ENCODE measurements around the gene CDH26.
"Not testable (repeated sequence)": the region's sequence is repeated elsewhere in the genome, so short reads cannot be mapped to it uniquely, and the experiment has no call there.

The CDH26 gene

DNA sequence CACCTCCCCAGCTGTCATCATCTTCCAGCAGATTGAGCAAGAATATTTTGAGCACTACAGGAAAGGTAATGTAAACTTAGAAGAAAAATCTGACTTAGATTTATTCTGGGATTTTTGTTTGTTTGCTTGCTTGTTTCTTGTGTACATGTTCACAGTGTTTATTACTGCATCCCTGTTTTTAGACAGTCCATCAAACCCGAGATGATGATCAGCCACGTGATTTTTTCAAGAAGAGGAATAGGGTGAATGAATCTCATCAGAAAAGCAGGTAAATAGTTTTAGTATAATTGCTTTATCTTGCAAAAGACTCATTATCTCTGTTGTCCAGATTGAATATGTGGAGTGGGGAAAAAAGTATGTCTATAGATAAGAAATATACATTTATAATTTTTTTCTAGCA is 16.0 kb upstream of the CDH26 start:
- no peak for DNase-seq

DNA sequence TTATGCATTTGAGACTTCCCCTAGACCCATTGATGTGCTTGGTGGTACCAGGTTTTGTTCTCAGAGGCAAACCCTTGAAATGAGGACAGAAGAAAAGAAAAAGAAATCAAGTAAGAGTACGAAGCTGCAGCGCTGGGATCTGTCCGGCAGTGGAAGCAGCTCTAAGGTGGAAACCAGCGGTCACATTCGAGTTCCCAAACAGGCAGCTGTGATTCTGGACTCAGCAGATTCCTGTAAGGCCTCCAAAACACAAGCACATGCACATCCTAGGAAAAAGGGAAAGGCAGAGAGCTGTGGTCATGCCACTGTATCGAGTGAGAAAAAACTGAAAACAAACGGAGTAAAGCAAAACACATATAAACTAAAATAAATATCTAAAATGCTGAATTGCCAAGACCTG is 13.5 kb upstream of the CDH26 start:
- DNase-seq: no peak

DNA sequence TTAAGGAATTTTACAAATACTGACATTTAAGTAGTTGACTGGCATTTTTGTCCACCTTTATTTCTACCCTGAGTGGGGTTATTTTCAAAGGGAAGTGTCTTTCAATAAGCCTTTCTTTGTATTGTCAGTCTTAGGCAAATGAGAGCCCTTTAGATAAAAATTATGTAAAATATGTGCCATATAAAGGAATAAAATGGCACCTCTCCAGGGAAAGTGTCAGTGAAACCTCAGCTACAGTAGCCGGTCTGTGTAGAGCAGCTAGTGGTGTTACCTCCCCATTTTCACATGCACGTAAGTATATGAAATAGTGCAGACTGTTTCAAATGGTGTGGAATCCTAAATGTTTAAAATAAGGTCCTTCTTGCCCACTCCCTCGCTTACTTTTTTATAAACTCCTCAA is 13.0 kb upstream of the CDH26 start:
- no peak for DNase-seq

DNA sequence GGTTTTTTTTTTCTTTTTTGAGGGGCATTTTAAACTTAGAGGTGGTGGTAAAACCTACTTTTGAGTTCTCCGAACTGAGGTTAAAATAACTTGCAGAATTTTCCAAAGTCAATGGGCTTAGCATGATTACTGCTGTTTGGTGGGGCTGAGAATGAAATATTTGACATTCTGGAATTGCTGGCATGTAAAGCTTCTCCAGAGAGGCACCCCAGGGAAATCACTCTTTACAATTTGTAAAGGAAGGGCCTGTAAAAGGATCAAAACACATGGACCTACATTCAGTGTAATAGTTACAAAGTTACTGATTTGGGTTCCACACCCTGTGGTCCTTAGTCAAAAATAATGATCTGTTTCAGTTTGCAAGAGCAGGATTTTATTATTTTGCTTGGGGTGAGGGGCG is 12.5 kb upstream of the CDH26 start:
- DNase-seq: no peak

DNA sequence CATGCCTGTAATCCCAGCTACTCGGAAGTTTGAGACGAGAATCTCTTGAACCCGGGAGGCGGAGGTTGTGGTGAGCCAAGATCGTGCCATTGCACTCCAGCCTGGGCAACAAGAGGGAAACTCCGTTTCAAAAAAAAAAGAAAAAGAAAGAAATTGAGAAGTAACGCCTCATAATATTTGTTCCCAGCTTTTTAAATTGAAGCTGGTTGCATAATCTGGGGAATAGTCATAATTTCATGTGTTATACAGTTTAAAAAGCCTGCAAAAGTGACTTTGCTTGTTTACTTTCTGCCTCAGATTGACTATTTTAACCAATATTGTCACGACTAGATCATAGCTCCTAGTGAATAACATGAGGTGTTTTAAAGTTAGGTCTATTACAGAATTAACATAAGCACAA is 10.8 kb upstream of the CDH26 start:
- DNase-seq: peak; percentile 56

DNA sequence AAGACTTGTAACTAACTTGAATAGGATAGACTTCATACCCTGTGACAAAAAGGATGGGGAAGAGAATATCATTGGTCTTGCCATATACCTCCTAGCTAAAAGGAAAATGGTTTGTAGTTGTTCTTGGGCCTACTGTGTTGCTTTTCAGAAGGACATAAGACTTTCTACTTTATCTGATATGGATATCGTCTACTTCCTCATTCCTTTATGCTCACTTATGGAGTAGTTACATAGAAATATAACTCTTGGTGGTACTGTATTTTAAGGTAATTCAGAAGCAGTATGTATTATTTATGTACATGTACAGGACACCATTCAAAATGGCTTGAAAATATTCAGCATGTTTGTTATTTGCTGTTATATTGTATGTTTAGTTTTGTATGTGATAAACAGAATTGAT is 10.0 kb upstream of the CDH26 start:
- no peak for DNase-seq

DNA sequence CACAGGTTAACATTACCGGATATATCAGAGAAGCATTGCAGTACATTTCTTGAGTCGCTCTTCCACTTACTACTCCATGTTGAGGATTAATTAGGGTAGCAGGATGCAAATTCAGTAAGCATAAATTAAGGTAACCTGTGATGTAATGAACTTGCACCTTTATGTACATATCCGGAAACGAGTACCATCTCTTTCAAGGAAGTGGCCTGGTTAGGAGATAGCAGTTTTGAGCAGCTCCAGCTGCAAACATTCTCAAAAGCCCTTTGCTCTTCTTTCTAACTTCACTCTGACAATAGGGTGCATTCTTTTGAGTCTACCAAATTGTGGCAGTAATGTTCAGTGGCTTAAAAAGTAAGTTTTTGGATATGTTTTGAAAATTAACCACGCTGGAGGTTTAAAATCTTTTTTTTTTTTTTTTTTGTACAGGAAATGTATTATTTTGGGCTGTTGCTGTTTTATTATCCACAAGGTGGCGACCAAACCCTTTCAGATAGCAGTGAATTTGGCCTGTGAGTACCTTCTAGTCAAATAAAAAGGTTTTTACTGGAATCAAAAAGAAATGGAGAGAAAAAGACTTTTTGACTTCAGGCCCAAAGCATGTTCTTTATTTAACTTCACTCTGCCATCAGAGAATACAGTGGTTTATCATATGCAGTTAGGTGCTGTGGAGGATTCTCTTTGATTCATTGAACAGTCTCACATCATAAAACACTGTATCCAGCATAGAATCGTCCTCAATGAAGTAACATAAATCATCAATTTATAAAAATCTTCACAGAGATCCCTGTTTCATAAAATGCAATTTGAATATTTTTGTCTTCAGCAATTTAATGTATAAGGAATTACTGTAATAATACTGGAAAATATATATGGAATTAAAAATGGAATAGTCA is 9.1 kb upstream of the CDH26 start:
- peak; percentile 61 for DNase-seq

DNA sequence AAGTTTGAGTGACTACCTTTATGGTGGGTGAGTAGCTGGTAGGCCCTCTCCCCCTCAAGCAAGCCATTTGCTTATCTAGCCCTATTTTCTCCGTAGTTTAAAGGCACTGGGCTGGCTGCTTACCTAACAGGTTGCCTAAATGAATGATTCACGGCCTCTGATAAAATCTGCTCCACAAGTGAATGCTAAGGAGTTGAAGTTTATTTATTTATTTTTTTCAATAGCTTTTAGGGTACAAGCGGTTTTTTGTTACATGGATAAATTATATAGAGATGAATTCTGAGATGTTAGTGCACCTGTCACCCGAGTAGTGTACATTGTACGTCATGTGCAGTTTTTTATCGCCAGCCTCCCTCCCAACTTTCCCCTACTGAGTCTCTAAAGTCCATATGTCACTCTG is 8.3 kb upstream of the CDH26 start:
- no peak for DNase-seq

DNA sequence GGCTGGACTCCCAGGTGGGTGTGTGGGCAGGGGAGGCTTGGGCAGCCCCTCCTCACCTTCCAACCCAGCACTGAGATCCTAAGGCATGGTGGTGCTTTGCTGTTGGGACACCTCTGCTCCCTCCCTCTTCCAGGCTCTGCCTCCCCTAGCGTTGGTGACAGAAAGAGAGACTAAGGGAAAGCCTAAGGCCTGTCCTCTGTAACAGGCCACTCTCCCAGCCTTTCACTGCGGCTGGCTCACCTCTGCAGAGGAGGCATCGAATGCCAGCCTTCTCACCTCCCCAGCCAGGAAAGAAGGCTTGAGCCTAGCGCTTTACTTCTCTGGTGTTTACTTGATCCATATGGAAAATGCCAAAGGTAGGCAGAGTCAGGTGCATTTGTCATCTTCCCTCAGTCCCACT is 3.5 kb upstream of the CDH26 start:
- DNase-seq: no peak

DNA sequence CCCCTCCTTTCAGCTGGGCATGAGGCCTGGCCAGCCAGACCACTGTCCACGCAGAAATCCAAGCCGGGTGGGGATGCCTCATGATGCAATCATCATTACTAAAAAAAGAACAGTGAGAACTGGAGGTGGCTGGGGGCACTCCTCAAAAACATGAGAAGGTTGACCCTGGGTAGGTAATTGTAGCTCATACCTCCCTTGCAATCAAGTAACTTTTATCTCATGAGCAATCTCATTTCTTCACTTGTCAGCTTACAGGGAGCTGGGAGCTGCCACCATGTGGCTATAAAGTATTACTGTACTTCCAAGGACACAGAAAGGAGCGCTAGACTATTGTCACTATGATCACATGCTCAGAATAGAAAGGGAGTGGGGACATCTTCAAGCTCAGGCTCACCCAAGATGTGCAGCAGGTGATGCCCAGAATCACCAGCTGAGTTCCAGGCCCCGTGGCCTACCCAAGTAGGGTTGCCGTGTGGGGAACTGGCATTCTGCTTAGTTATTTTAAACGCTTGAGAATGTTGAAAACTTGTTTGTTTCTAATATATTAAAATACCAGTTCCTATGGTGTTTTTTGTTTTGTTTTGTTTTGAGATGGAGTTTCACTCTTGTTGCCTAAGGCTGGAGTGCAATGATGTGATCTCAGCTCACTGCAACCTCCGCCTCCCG is 3.0 kb upstream of the CDH26 start:
- DNase-seq: peak; percentile 17

DNA sequence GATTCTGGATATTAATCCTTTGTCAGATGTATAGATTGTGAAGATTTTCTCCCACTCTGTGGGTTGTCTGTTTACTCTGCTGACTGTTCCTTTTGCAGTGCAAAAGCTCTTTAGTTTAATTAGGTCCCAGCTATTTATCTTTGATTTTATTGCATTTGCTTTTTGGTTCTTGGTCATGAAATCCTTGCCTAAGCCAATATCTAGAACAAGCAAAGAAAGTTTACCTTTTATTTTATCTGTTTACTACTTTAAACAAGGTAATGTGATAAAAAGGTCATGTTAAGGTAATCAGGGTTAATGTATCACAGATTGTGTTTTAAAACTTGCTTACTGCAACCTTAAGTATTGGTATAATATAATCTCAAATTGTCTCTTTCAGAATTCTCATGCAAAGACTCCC is 655 bp upstream of the CDH26 start:
- not testable (repeated sequence) for DNase-seq

DNA sequence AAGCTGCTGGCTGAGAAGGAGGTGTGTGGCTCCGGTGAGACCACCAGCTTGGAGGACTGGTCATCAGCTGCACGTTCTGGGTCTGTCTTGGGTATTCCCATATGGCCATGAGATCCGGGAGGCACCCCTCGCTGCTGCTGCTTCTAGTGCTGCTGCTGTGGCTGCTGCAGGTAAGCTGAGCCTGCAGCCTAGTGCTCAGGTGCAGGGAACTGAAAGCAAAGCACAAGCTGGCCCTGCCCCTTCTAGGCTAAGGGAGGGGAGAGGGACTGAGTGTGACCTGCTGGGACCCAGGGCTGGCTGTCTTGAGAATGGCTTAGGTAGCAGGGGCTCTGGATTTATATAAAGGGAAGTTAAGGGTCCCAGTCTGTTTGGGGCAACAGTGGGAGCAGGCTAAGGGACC is 403 bp downstream of the CDH26 start:
- no peak for DNase-seq

DNA sequence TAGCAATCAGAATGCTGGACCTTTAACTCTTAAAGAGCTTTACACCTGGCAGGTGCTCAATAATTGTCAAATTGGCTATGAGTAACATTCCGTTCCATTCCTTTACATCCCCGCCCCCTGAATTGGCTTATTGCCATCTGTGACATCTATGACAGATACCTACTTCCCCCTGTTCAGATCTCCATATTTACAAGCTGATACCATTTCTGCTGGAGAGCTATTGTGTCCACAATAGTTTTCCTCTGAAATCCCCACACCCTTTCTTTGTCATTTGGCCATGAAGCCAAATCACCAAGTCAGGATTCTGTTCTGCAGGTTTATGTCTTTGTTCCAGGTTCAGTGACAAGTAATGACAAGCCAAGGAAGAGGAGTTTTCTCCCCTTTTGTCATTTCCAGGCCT is 3.2 kb downstream of the CDH26 start:
- DNase-seq: no peak

DNA sequence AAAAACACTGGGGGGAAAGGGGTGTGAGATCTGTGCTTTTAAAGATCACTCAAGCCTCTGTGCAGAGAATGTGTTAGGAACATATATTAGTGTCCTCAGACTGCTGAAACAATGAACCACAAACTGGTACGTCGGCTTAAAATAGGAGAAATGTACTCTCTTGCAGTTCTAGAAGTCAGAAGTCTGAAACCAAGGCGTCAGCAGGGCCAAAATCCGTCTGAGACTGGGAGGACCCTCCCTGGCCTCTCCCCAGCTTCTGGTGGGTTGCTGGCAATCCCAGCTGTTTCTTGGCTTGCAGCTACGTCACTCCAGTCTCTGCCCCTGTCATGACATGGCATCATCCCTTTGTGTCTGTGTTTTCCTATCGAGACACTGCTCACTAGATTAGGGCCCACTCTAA is 3.9 kb downstream of the CDH26 start:
- no peak for DNase-seq

DNA sequence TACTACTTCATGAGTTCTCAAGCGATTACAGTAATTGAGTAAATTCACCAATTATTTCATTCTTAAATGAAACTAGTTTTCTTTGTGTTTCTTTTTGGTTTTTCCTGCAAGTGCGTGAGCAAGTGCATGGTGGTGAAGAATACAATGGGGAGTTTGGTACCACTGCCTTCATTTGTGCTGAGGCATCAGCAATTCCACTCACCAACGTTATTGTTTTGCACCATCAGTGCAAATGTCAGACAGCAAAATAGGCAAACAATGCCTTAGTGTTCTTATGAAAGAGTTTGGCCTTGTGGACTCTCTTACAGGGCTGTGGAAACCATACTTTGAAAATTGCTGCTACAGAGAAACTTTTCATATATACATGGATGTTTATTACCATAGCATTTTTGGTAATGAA is 8.2 kb downstream of the CDH26 start:
- DNase-seq: no peak

DNA sequence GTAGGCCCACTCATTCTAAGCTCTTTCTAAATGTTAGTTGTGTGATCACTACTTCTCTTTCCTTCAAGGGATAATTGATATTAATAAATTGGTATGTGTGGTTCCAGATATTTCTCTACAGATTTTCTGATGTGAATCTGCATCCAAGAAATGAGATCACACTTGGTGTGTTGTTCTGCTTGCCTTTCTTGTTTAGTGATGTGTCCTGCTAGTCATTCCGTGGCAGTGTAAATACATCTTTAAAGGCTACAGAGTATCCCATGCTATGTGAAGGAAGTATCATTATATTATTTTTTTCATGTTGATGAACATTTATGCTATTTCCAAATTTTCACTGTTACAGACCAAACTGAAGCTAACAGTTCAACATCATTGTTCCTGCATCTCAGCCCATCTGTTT is 13.2 kb downstream of the CDH26 start:
- DNase-seq: no peak

DNA sequence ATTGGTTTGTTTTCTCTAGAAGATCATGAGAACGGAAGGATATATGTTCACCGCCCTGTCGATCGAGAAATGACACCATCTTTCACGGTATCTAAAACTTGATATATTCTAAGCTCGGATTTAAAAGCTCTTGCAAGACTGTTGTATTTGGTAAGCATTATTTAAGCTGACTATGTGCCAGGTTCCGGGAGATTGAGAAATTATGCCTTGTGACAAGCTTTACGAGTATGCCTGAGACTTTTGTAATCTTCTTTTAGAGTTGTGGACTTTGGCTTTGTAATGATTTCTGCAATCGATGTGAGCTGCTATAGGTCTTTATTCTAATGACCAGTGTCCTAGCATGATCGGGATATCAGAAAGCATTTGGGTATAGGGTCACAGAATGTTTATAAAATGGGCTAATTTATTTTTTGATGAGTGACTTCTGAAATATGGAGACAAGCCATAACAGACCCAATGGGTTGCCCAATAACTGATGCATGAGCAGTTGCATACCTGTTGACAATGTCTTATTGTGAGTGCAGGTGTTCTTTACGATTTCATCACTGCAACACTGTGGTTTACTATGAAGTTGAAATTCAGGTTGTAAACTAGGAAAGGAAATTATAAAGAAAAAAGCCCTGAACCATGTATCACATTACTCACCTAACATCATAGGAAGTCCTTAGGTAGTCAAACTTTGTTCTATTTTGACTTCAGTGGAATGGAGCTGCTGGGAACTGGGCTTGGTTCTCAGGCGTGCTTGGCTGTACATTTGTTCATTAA is 14.0 kb downstream of the CDH26 start:
- peak; percentile 33 for DNase-seq

DNA sequence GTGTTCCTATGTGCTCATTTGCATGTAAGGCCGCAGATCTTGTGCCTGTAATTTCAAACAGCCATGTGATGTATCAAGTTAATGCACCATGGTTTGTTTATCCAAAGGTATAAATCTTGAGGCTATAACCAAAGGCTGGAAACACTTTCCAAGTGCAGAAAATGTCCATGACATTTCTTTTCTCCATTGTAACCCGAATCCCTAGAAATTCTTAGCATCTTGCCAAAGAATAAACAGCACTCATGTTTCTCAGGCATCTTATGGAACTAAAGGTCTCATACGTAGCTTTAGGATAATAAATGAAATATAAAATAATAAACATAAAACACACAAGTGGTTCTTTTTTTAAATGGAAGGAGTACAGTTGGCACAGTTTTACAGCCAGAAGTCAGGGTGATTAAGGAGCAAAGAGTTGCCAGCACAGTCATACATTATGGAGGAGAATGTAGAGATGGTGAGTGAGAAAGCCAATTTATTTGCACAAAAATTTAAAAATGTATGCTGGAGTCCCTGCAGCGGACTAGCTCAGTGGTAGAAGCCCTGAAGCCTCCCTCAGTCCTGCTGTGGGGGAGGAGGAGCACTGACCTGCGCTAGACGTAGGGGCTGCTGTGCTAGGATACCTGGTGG is 18.0 kb downstream of the CDH26 start:
- no peak for DNase-seq

DNA sequence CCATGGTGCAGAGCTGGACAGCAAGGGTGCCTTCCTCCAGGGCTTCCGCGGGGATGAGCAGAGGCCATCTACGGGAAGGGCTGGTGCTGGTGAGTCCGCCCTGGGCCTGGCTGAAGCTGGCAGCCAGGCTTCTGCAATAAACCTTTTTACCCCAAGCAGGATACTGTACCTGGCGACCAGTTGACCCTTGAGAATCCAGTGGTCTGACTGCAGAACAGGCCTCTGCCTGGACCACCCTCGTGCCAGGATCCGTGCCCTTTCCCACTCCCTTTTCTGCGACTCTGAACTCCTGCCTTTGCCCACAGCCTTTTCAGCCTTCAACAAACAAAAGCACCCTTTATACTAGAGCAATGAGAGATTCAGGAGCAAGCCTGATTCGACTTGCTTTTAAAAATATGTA is 18.9 kb downstream of the CDH26 start:
- DNase-seq: no peak

DNA sequence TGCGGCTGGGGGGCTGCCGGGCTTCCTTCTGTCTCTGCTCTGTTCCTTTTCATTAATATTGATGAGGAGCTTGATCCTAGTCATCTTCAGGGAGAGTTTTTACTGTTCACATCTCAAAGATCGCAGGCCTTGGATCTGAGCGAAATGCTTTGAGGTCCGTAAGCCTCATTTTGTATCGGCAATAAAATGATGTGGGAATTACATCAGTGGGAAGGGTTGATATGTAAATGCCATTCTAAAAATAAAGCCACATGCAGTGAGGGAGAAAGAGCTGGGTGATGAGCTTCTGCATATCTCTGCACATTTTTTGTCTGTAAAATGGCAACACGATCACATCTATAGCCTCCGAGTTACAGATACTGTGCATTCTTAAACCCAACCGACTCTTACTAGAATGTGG is 24.9 kb downstream of the CDH26 start:
- no peak for DNase-seq

DNA sequence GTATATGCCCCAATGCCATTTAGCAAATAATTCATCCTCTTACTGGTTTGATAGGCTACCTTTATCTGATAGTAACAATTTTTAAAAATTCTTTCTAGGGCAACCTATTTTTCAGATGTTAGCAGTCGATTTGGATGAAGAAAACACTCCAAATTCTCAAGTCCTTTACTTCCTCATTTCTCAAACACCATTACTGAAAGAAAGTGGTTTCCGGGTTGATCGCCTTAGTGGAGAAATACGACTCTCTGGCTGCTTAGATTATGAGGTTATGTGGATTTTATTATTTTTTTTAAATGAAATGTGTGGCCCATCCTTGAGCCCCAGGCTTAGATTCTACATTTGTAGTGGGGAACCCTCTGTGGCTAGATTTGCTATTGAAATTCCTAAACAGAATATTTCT is 26.3 kb downstream of the CDH26 start:
- peak; percentile 40 for DNase-seq

DNA sequence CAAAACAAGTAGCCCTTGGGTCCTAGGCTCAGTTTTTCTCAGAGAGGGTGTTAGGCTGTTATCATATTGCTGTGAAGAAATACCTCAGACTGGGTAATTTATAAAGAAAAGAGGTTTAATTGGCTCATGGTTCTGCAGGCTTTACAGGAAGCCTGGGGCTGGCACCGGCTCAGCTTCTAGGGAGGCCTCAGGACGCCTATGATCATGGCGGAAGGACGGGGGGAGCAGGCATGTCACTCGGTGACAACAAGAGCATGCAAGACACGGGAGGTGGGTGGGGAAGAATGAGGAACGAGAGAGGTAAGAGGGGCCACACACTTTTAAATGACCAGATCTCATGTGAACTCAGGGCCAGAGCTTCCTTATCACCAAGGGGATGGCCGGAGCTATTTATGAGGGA is 26.9 kb downstream of the CDH26 start:
- DNase-seq: no peak

DNA sequence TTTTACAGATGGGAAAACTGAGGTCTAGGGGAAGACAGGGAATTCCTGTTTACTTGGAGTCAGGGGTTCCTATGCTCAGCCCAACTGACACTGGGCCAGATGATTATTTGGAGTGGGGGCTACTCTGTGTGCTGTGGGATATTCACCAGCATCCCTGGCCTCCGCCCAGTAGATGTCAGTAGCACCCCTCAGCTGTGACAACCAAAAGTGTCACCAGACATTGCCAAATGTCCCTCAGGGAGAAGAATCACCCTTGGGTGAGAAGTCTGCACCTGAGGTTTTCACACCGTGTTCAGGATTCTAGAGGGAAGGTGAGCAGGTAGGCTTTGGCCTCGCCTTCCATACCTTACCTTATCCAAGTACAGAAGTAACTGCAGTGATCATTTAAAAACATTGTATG is 27.6 kb downstream of the CDH26 start:
- no peak for DNase-seq

All from suppressor macrophage treated with lipopolysaccharide for 4 hours (primary cell).